22Rv1 (cell line): ENCODE measurements around the gene SOX12.
A peak's percentile ranks its signal among the peaks of the same experiment; 100 is the strongest.

Experiments
- H3K27ac ChIP-seq: fragments of 450-650 bp; 2 replicates; pipeline ENCODE4 v1.5.1; 2017
- CTCF ChIP-seq: fragments of 450-650 bp; IDR thresholded peaks from 2 replicates; pipeline ENCODE4 v1.5.1; 2017; ENCODE audit warnings: mild to moderate bottlenecking
- ZFX ChIP-seq: fragments of 450-650 bp; IDR thresholded peaks from 2 replicates; pipeline ENCODE4 v1.6.1; 2017; ENCODE audit warnings: antibody characterized with exemption, borderline replicate concordance

Gene SOX12

GRCh38 chr20:353166-353565 is 27.8 kb downstream of the SOX12 start:
- no peak for TF ChIP-seq ZFX
- TF ChIP-seq CTCF: no peak
- no peak overlapping the region for H3K27ac ChIP-seq

GRCh38 chr20:354298-354977 is 29.1 kb downstream of the SOX12 start:
- TF ChIP-seq CTCF (peak; percentile 95), ZFX (no peak)
- H3K27ac ChIP-seq: 0 out of 2 replicates have a peak overlapping the region, but pooled peaks have one; percentile 7

GRCh38 chr20:356154-356553 is 30.8 kb downstream of the SOX12 start:
- peak overlapping the region; percentile 26; the same call in 1 of the 2 replicates for H3K27ac ChIP-seq

- H3K27ac ChIP-seq: peak overlapping the region; percentile 26; the same call in 1 of the 2 replicates
Measured at GRCh38 chr20:356745-357144, 31.4 kb downstream of the SOX12 start.

GRCh38 chr20:358891-359555 is 33.7 kb downstream of the SOX12 start:
- H3K27ac ChIP-seq: peak overlapping the region; percentile 12; the same call in 1 of the 2 replicates
- no peak for TF ChIP-seq ZFX
- TF ChIP-seq CTCF: no peak

More at GRCh38 chr20:356745-357144, 31.4 kb downstream of the SOX12 start:
- TF ChIP-seq CTCF (no peak), ZFX (no peak)

GRCh38 chr20:361561-361960 is 36.2 kb downstream of the SOX12 start:
- peak overlapping the region; percentile 99 for H3K27ac ChIP-seq
- TF ChIP-seq ZFX (no peak), CTCF (no peak)

- peak; percentile 80 for TF ChIP-seq CTCF
- TF ChIP-seq ZFX: no peak
- H3K27ac ChIP-seq: peak overlapping the region; percentile 99
Measured at GRCh38 chr20:362271-363254, 37.2 kb downstream of the SOX12 start.
